Hippocampal formation (tissue), 2 donors: ENCODE measurements around the gene GAS5.
"Not testable (repeated sequence)": the region's sequence is repeated elsewhere in the genome, so short reads cannot be mapped to it uniquely, and the experiment has no call there.

Experiments
- DNase-seq, 2 donors: peaks; one replicate each; lab custom pipeline; 2025; lab: John Stamatoyannopoulos, UW

GAS5 gene

GRCh38 chr1:173869021-173869359, 1.2 kb upstream of the GAS5 start:
- no peak for DNase-seq

GRCh38 chr1:173868266-173869020, 654 bp upstream of the GAS5 start, which contains the start of gene ZBTB37:
TSS of gene ZBTB37 (plus strand) at chr1:173868380. CDS start at chr1:173870226, 1,846 bp downstream.
- DNase-seq = peak in 1 of 2 donors; percentile 80

GRCh38 chr1:173867141-173867752, 542 bp downstream of the GAS5 start:
- no peak for DNase-seq

GRCh38 chr1:173866413-173867115, 1.2 kb downstream of the GAS5 start:
- DNase-seq = no peak

GRCh38 chr1:173865468-173866164, 2.2 kb downstream of the GAS5 start:
- no peak for DNase-seq

GRCh38 chr1:173864179-173864867, 3.5 kb downstream of the GAS5 start:
- DNase-seq = no peak

- no peak for DNase-seq
Observed at GRCh38 chr1:173863224-173864161, 4.3 kb downstream of the GAS5 start.

- DNase-seq = no peak
Observed at GRCh38 chr1:173862769-173863223, 5.0 kb downstream of the GAS5 start.

- DNase-seq = not testable (repeated sequence)
Observed at GRCh38 chr1:173862146-173862768, 5.5 kb downstream of the GAS5 start.

- no peak for DNase-seq
Observed at GRCh38 chr1:173861731-173862145, 6.1 kb downstream of the GAS5 start.

- DNase-seq = no peak
Observed at GRCh38 chr1:173860065-173860464, 7.7 kb downstream of the GAS5 start.

- not testable (repeated sequence) for DNase-seq
Observed at GRCh38 chr1:173859547-173859946, 8.2 kb downstream of the GAS5 start.

- no peak for DNase-seq
Observed at GRCh38 chr1:173857363-173857917, 10.3 kb downstream of the GAS5 start.

GRCh38 chr1:173856903-173857302, 10.9 kb downstream of the GAS5 start:
- DNase-seq = no peak

GRCh38 chr1:173856014-173856413, 11.8 kb downstream of the GAS5 start:
- no peak for DNase-seq

- no peak for DNase-seq
Observed at GRCh38 chr1:173853074-173853473, 14.7 kb downstream of the GAS5 start.

- no peak for DNase-seq
Observed at GRCh38 chr1:173852105-173852504, 15.7 kb downstream of the GAS5 start.

GRCh38 chr1:173832748-173833147, 35.0 kb downstream of the GAS5 start:
- no peak for DNase-seq

GRCh38 chr1:173827611-173828010, 40.2 kb downstream of the GAS5 start:
- no peak for DNase-seq
